Measurements from ENCODE around the gene KDM4F. TPM values are rescaled to one million over a fixed set of nuclear protein-coding genes. Genes with fewer than 3 reads are reported as not detected.

KDM4F gene
- total and polyA plus RNA-seq, 2 donors from 2014 or later = not detected

DNA sequence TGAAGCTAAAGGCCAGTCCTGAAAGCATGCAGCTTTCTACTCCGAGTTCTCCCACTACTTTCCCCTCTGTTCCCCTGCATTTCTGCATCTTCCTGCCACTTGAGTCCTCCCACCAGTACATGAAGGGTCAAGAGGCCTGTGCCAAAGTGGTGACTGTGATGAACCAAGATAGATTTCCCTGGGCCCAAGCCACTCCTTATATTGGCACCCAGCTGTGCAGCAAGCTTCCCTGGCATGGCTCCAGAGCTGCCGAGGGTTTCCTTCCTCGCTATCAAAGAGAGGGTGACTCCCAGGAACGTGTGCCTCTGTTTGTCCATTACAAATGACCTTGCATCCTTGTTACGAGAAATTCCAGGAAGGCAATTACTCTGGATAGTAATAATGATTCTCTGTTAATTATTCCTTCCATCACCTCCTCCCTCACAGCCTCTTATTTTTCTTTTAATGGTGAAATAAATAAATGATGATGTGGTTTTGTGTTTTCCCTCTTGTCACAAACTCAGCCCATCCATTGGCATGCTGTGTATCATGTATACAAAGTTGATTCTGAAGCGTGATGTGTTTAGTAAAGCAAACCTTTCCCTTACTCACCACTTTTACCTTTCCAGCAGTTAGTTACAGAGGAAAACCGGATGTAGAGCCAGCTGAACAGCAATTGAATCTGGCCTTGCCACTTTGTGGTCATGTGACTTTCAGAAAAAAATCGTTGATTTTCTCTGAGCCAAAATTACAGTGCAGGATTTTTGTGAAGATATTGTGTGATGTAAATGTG, 25.8 kb downstream of the KDM4F start:
- H3K36me3 ChIP-seq (ENCODE audit: control insufficient read depth in 2 of 3, insufficient read depth in 3 of 3, low read length in 3 of 3) = peaks cover 0 to 2% (median 0%) of the 10 kb centered on the region in 3 donors
- no peaks in the 10 kb centered on the region for H3K27me3 ChIP-seq (ENCODE audit: control insufficient read depth, insufficient read depth, low read length)
- H3K4me1 ChIP-seq (ENCODE audit: control insufficient read depth in 2 of 3, insufficient read depth in 2 of 3, low read depth in 1 of 3, low read length in 3 of 3) = peaks cover 11 to 21% (median 16%) of the 10 kb centered on the region in 3 donors
- peak overlapping the region in 1 of 3 donors; percentile 21 for H3K9ac ChIP-seq (ENCODE audit: low read length in 3 of 3)
- DNase-seq (peak in 2 of 5 donors; percentile 36 to 94), FAIRE-seq (no peak)
- no peaks in the 10 kb centered on the region for H3K9me3 ChIP-seq (ENCODE audit: control insufficient read depth in 2 of 3, insufficient read depth in 1 of 3, low read length in 3 of 3)
- peak overlapping the region; percentile 16 to 76 for H3K27ac ChIP-seq (ENCODE audit: low read depth in 2 of 2, low read length in 2 of 2)
- intact Hi-C loops (cut with DNase I) = loop anchor here (10.0 kb wide), 1 partner anchor 60 kb away; no protein-coding TSS in a partner anchor
- no peak for TF ChIP-seq CTCF (IDR thresholded peaks at IDR 0.05; ENCODE audit: borderline replicate concordance, extremely low read depth, insufficient read depth)
- no peak overlapping the region for H3K4me3 ChIP-seq (ENCODE audit: low read length in 3 of 3)

DNA sequence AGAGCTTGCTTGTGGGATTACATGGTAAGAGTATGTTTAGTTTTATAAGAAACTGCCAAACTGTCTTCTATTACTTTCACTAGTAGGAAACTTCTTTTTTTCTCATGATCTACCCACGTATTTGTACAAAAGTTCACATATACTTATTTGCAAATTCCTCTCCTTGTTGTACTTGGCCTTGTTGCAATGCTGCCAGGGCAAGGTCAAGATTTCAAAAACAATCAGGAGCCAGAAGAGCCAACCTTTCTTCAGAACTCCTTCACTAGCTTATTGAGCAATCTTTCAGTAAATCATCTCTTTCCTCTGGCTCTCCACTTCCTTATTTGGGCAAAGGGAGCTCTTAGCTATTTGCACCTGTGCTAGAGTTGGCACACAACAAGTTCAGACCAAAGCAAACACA, 27.2 kb downstream of the KDM4F start:
- peak in 2 of 5 donors; percentile 42 to 62 for DNase-seq
- no peak overlapping the region for H3K9ac ChIP-seq (ENCODE audit: low read length in 3 of 3)
- H3K9me3 ChIP-seq (ENCODE audit: control insufficient read depth in 2 of 3, insufficient read depth in 1 of 3, low read length in 3 of 3) = no peaks in the 10 kb centered on the region
- peaks cover 11 to 31% (median 19%) of the 10 kb centered on the region in 3 donors for H3K4me1 ChIP-seq (ENCODE audit: control insufficient read depth in 2 of 3, insufficient read depth in 2 of 3, low read depth in 1 of 3, low read length in 3 of 3)
- intact Hi-C loops (cut with DNase I) = loop anchor here (10.0 kb wide), 1 partner anchor 58 kb away; no protein-coding TSS in a partner anchor
- peak overlapping the region; percentile 76 to 78 for H3K27ac ChIP-seq (ENCODE audit: low read depth in 2 of 2, low read length in 2 of 2)
- H3K36me3 ChIP-seq (ENCODE audit: control insufficient read depth in 2 of 3, insufficient read depth in 3 of 3, low read length in 3 of 3) = no peaks in the 10 kb centered on the region
- no peak overlapping the region for H3K4me3 ChIP-seq (ENCODE audit: low read length in 3 of 3)
- FAIRE-seq = peak; percentile 68
- no peak for TF ChIP-seq CTCF (IDR thresholded peaks at IDR 0.05; ENCODE audit: borderline replicate concordance, extremely low read depth, insufficient read depth)
- no peaks in the 10 kb centered on the region for H3K27me3 ChIP-seq (ENCODE audit: control insufficient read depth, insufficient read depth, low read length)

DNA sequence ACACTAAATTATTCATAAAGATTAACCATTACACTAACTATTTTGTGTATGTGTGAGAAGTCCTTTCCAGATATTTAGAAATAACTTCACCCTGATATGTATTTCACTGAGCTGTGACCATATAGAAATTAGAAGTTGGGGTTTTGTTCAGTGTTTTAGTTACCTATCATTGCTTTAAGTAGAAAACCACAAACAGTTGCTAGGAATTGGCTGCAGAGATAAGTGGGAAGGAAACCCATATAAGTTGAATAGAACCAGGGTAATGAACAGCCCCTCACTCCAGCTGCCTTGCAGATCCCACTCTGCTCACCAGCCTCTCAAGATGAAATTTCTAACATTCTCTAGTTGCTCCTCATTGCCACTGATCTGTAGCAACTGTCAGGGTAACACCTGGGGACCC, 27.8 kb downstream of the KDM4F start:
- no peaks in the 10 kb centered on the region for H3K9me3 ChIP-seq (ENCODE audit: control insufficient read depth in 2 of 3, insufficient read depth in 1 of 3, low read length in 3 of 3)
- no peaks in the 10 kb centered on the region for H3K27me3 ChIP-seq (ENCODE audit: control insufficient read depth, insufficient read depth, low read length)
- H3K4me1 ChIP-seq (ENCODE audit: control insufficient read depth in 2 of 3, insufficient read depth in 2 of 3, low read depth in 1 of 3, low read length in 3 of 3) = peaks cover 11 to 31% (median 23%) of the 10 kb centered on the region in 3 donors
- no peak for DNase-seq
- H3K4me3 ChIP-seq (ENCODE audit: low read length in 3 of 3) = no peak overlapping the region
- intact Hi-C loops (cut with DNase I) = loop anchor here (10.0 kb wide), 1 partner anchor 58 kb away; no protein-coding TSS in a partner anchor
- H3K9ac ChIP-seq (ENCODE audit: low read length in 3 of 3) = no peak overlapping the region
- H3K27ac ChIP-seq (ENCODE audit: low read depth in 2 of 2, low read length in 2 of 2) = peak overlapping the region in 1 of 2 donors; percentile 20
- FAIRE-seq = no peak
- H3K36me3 ChIP-seq (ENCODE audit: control insufficient read depth in 2 of 3, insufficient read depth in 3 of 3, low read length in 3 of 3) = no peaks in the 10 kb centered on the region
- no peak for TF ChIP-seq CTCF (IDR thresholded peaks at IDR 0.05; ENCODE audit: borderline replicate concordance, extremely low read depth, insufficient read depth)

All from kidney (tissue), 14 donors.